Superior temporal gyrus (tissue), 1 donor: ENCODE results near the gene AATK.

Experiments used
- DNase-seq: peaks from one replicate; pipeline ENCODE4 v3.0.0-alpha.2; 2016; ENCODE audit errors: extremely low spot score

AATK gene

GRCh38 chr17:81113158-81113724 lies 52.8 kb downstream of the AATK start:
- no peak for DNase-seq

- DNase-seq = no peak
Measured at GRCh38 chr17:81112450-81112849, 53.6 kb downstream of the AATK start.

GRCh38 chr17:81111066-81111465 lies 55.0 kb downstream of the AATK start:
- DNase-seq = no peak

GRCh38 chr17:81110488-81111040 lies 55.5 kb downstream of the AATK start:
- DNase-seq = no peak

GRCh38 chr17:81109957-81110356 lies 56.1 kb downstream of the AATK start:
- DNase-seq = no peak

- no peak for DNase-seq
Measured at GRCh38 chr17:81108220-81108619, 57.8 kb downstream of the AATK start.

GRCh38 chr17:81106716-81107115 lies 59.3 kb downstream of the AATK start:
- no peak for DNase-seq

- no peak for DNase-seq
Measured at GRCh38 chr17:81103379-81103778, 62.6 kb downstream of the AATK start.

GRCh38 chr17:81102869-81103268 lies 63.2 kb downstream of the AATK start:
- DNase-seq = no peak

GRCh38 chr17:81102352-81102751 lies 63.7 kb downstream of the AATK start:
- no peak for DNase-seq

GRCh38 chr17:81101614-81102306 lies 64.3 kb downstream of the AATK start:
- peak; percentile 86 for DNase-seq

GRCh38 chr17:81100668-81101067 lies 65.4 kb downstream of the AATK start:
- DNase-seq = no peak

GRCh38 chr17:81099888-81100287 lies 66.1 kb downstream of the AATK start:
- DNase-seq = no peak

- no peak for DNase-seq
Measured at GRCh38 chr17:81097943-81098308, 68.1 kb downstream of the AATK start.

GRCh38 chr17:81097134-81097942 lies 68.7 kb downstream of the AATK start:
- DNase-seq = peak; percentile 81

- DNase-seq = no peak
Measured at GRCh38 chr17:81096741-81097133, 69.3 kb downstream of the AATK start.

GRCh38 chr17:81095383-81095762 lies 70.6 kb downstream of the AATK start:
- DNase-seq = no peak

GRCh38 chr17:81094509-81095382 lies 71.3 kb downstream of the AATK start:
- DNase-seq = peak; percentile 89

GRCh38 chr17:81093619-81094508 lies 72.2 kb downstream of the AATK start:
- DNase-seq = peak; percentile 54

GRCh38 chr17:81092518-81093095 lies 73.4 kb downstream of the AATK start:
- no peak for DNase-seq
